Measurements from ENCODE around the gene UBE2D2.

UBE2D2 gene

DNA sequence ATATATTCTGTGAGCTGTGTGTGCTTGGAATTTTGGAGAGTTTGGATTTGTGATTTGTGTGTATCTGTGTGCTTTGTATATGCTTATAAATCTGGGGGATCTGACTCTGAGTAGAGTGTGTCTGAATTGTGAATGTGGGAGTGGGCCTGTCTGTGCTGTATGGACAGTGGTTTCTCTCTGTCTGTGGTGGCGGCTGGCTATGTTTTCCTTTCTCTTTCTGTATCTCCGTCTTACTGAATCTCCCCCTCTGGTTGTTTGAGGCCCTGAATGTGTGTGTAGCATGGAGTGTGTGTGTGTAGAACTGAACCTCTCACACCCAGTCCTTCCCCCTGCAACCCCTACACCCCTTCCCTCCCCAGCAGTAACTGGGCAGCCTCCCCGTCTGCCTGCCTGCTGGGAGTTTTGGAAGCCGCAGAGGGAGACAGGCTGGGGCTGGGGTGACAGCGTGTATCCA, 91.7 kb downstream of the UBE2D2 start:
- H3K4me3 ChIP-seq (ENCODE audit: low read depth, low read length) = peak overlapping the region; percentile 89
- DNase-seq (ENCODE audit: low read depth, low spot score) = peak; percentile 54
- in situ Hi-C loops (cut with HindIII; ENCODE audit: low sequenced_read_pairs) = no loop called here
- TF ChIP-seq, protein P1, sequence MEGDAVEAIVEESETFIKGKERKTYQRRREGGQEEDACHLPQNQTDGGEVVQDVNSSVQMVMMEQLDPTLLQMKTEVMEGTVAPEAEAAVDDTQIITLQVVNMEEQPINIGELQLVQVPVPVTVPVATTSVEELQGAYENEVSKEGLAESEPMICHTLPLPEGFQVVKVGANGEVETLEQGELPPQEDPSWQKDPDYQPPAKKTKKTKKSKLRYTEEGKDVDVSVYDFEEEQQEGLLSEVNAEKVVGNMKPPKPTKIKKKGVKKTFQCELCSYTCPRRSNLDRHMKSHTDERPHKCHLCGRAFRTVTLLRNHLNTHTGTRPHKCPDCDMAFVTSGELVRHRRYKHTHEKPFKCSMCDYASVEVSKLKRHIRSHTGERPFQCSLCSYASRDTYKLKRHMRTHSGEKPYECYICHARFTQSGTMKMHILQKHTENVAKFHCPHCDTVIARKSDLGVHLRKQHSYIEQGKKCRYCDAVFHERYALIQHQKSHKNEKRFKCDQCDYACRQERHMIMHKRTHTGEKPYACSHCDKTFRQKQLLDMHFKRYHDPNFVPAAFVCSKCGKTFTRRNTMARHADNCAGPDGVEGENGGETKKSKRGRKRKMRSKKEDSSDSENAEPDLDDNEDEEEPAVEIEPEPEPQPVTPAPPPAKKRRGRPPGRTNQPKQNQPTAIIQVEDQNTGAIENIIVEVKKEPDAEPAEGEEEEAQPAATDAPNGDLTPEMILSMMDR (IDR thresholded peaks at IDR 0.05; ENCODE audit: low read depth, low read length) = no peak

DNA sequence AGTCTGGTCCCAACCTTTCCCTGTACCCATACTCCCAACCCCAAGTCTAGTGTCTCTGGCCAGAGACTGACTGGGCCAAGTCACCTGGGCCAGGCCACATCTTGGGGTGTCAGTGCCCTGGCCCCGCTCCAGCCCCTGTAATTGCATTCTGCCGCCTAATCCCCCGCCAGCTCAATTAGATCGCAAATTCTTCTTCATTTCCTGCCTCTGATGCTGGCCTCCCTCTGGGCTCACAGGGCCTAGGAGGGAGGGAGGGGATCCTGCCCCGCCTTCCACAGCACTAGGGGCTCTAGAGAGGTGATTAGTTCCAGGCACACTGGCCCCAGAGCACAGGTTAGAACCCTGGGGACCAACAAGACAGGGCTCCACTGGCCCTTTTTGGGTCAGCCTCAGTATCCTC, 92.5 kb downstream of the UBE2D2 start:
- TF ChIP-seq, protein P1 (IDR thresholded peaks at IDR 0.05; ENCODE audit: low read depth, low read length) = no peak
- no peak for DNase-seq (ENCODE audit: low read depth, low spot score)
- H3K4me3 ChIP-seq (ENCODE audit: low read depth, low read length) = no peak overlapping the region
- in situ Hi-C loops (cut with HindIII; ENCODE audit: low sequenced_read_pairs) = no loop called here

DNA sequence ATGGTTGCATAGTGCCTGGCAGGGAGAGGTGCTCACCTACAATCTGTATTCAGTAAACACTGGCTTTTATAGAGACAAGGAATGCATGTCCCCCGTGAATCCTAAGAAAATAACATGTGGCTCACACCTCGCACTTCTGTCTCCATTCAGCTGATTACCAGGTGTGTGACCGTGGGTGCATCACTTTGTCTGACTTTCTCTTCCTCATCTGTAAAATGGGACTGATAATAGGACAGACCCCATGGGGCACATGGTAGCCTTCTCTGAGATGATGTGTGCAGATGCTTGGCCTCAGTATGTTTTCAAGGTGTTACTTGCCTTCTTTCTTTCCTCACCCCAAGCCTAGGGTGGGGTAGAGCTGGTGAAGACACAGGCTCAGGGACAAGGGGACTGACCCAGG, 93.3 kb downstream of the UBE2D2 start:
- H3K4me3 ChIP-seq (ENCODE audit: low read depth, low read length) = no peak overlapping the region
- TF ChIP-seq, protein P1 (IDR thresholded peaks at IDR 0.05; ENCODE audit: low read depth, low read length) = no peak
- no peak for DNase-seq (ENCODE audit: low read depth, low spot score)
- in situ Hi-C loops (cut with HindIII; ENCODE audit: low sequenced_read_pairs) = no loop called here

DNA sequence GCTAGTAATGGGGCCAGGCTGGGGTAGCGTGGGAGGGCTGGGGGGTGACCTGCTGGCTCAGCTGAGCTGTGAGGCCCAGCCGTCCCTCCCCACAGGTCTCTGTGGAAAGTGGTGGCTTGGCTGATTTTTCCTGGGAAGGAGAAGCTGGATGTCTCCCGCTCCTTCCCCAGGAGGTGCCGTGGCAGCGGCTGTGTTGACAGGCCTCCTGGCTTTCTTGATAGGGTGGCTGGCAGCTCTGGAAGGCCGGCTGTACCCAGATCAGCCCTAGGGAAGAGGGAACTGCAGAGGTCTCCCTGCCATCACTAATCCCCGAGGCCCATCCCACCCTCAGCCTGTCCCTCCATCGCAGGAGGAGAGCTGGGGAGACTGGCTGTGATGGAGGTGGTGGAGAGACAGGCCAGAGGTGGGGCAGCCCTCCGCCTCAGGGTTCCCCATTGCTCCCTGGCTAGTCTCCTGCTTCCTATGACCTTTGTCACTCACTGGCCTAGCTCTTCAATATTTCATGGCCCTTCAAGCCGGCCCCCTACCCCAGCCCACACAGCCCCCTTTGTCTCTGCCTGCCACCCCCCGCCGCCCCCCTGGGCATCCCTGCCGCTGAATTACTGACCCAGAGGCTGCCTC, 93.8 kb downstream of the UBE2D2 start:
- DNase-seq (ENCODE audit: low read depth, low spot score) = no peak
- H3K4me3 ChIP-seq (ENCODE audit: low read depth, low read length) = peak overlapping the region; percentile 12
- in situ Hi-C loops (cut with HindIII; ENCODE audit: low sequenced_read_pairs) = no loop called here
- TF ChIP-seq, protein P1 (IDR thresholded peaks at IDR 0.05; ENCODE audit: low read depth, low read length) = no peak

DNA sequence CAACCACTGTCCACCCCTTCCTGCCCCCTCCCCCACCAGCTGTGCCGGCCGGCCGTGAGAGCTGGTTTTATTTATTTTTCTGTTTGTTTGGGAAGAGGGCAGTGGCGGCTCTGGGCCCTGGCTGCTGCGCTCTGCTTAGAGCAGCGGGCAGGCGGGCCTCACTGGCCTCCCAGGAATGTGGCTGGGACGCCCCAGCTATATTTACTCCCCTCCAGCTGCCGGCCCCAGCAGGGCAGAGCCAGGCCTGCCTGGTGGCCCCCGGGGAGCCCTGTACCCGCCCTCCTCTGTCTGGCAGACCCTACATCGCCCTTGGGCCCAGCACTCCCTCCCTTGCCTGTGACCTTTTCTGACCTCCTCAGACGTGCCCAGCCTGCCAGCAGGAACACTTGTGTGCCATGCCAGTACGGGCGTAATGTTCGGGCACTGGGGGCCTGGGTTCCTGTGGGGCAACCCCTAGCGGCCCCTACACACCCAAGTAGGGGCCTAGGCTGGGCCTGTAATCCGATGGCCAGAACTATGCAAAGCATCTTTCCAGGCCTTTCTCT, 94.7 kb downstream of the UBE2D2 start:
- no peak overlapping the region for H3K4me3 ChIP-seq (ENCODE audit: low read depth, low read length)
- DNase-seq (ENCODE audit: low read depth, low spot score) = peak; percentile 66
- in situ Hi-C loops (cut with HindIII; ENCODE audit: low sequenced_read_pairs) = no loop called here
- TF ChIP-seq, protein P1 (IDR thresholded peaks at IDR 0.05; ENCODE audit: low read depth, low read length) = no peak

DNA sequence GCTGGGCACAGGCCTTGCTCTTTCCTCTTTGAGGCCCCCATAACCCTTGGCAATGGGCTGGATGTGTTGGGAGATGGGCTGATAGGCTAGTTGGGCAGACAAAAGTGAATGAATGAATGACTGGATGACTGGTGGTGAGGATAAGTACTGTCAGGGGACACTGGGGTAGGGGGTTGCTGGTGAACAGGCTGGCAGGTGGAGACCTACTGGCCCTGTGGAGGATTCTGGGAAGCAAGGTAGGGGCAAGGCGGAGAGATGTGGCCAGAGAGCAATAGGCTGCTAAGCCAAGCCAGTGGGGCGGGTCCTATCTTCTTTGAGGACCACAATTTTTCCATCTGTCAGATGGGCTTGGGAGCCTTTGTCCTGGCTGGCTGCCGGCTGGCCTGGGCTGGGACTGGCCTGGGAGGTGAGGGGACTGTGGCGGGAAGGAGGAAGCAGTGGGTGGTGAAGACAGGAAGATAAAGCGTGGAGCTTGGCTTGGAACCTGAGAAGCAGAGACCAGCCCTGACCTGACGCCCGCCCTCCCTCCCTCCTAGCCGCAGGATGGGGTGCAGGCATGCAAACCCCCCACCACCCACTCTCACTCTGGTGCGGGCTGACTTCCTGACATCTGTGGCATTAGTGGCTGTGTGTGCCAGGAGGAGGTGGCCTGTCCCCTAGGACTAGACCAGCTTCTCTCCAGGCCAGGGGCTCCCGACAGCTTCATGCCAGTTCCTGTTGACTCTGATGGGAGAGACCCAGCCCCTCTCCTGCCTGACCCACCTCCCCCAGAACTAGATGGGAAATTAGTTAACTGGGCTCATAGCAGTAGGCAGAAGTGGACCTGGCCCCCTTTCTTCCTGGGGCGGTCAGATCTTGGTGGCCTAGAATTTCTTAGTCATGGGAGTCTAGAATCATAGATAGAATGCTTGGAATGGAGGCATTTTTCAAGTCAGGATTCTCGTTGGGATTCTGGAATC, 96.5 kb downstream of the UBE2D2 start:
- TF ChIP-seq, protein P1 (IDR thresholded peaks at IDR 0.05; ENCODE audit: low read depth, low read length) = no peak
- in situ Hi-C loops (cut with HindIII; ENCODE audit: low sequenced_read_pairs) = no loop called here
- peak; percentile 58 for DNase-seq (ENCODE audit: low read depth, low spot score)
- no peak overlapping the region for H3K4me3 ChIP-seq (ENCODE audit: low read depth, low read length)

Data from astrocyte of the spinal cord (primary cell).